GM19438 (cell line): ENCODE data around the gene USP5.

Experiments used
- ATAC-seq: cut with Tn5 transposase; IDR thresholded peaks from one replicate; pipeline ENCODE4 v1.9.1; 2021; ENCODE audit warnings: low read depth; ENCODE audit not compliant: unreplicated experiment

Gene USP5

DNA sequence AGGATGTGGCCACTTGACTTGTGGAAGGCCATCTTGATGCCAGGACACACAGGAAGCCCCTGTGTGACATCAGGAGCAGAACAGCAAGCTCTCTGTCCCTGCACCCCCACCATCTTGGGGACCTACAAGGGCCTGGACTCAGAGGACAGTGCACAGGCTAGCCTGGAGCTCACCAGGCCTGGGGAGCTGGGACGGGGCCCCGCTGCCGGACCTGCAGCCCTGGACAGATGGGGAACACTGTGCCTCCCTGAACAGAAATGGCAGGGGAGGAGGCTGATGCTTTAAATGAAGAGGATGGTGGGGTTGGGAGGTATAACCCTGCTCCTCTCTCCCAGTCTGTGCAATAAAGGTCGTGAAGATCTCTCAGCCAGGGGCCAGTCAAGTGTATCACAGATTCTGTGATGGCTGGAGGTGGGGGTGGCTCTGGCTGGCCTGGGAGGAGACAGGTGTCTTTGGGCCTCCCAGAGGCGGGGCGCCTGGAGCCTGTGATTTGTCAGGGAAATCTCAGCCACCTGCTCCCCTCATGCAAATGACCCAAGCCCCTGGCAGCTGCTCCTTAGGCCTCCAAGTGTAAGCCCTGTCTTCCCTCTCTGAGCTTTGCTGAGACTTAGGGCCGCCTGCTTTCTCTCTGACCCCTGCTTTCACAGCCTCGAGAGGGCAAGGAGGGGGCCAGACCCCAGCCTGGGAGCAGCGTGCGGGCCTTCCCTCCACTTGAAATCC lies 12.3 kb upstream of the USP5 start:
- ATAC-seq, result peak; percentile 70

- no peak for ATAC-seq
Observed at GRCh38 chr12:6840330-6840729, 11.6 kb upstream of the USP5 start.

- ATAC-seq, result no peak
Observed at GRCh38 chr12:6840761-6841515, 11.0 kb upstream of the USP5 start, which contains the start of gene GNB3. Gene GNB3 (plus strand): TSS chr12:6840925. CDS start chr12:6841288, 363 bp downstream.

- no peak for ATAC-seq
Observed at GRCh38 chr12:6842075-6842474, 9.9 kb upstream of the USP5 start.

GRCh38 chr12:6843118-6843902 lies 8.6 kb upstream of the USP5 start:
- ATAC-seq, result no peak

- ATAC-seq, result no peak
Observed at GRCh38 chr12:6845395-6845794, 6.6 kb upstream of the USP5 start.

DNA sequence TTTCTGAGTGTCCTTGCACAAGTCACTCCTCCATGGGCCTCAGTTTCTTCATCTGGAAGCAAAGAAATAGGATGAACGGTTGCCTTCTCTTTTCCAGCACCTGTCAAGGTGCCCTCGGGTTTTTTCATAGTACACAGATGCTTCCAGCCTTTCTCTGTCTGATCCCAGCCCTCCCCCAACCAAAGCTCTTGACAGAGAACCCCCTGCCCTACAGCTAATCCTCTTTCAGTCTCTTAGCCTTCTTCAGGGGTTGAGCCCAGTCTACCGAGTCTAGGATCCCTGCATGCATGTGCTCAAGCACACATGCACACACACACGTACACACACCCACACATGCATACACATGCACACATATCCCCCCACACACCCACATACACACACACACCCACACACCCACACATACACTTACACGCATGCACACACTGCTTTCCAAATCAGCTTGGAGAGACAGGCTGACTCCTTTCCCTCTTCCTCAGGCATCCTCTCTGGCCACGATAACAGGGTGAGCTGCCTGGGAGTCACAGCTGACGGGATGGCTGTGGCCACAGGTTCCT lies 5.6 kb upstream of the USP5 start:
- no peak for ATAC-seq

- no peak for ATAC-seq
Observed at GRCh38 chr12:6847676-6848075, 4.3 kb upstream of the USP5 start.

GRCh38 chr12:6849427-6849826 lies 2.5 kb upstream of the USP5 start:
- no peak for ATAC-seq

DNA sequence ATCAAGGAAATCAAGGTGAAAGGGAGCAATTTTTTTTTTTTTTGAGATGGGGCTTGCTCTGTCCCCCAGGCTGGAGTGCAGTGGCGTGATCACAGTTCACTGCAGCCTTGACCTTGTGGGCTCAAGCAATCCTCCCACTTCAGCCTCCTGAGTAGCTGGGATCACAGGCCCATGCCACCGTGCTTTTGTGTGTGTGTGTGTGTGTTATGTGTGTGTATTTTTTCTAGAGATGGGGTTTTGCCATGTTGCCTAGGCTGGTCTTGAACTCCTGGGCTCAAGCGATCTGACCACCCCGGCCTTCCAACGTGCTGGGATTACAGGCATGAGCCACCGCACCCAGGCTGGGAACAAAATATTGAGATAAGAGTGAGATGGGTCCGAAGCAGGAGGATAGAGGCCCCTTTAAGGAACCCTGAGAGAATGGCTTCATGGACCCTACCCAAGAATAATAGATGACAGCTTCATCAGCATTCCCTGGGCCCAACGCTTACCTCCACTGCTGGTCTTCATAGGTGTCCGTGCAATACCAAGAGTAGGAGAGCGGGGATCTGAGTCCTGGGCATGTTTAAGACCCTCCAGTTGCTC lies 1.9 kb upstream of the USP5 start:
- no peak for ATAC-seq

- ATAC-seq, result no peak
Observed at GRCh38 chr12:6850796-6851152, 1.2 kb upstream of the USP5 start.

- ATAC-seq, result peak; percentile 53
Observed at GRCh38 chr12:6851153-6851920, 613 bp upstream of the USP5 start, which contains the start of gene CDCA3. Gene CDCA3 (minus strand): TSS chr12:6851286. CDS start chr12:6850952, 334 bp downstream.

- no peak for ATAC-seq
Observed at GRCh38 chr12:6852651-6853354, 853 bp downstream of the USP5 start.

- ATAC-seq, result no peak
Observed at GRCh38 chr12:6853626-6854025, 1.7 kb downstream of the USP5 start.

- no peak for ATAC-seq
Observed at GRCh38 chr12:6854036-6854435, 2.1 kb downstream of the USP5 start.

- no peak for ATAC-seq
Observed at GRCh38 chr12:6855322-6855721, 3.4 kb downstream of the USP5 start.

DNA sequence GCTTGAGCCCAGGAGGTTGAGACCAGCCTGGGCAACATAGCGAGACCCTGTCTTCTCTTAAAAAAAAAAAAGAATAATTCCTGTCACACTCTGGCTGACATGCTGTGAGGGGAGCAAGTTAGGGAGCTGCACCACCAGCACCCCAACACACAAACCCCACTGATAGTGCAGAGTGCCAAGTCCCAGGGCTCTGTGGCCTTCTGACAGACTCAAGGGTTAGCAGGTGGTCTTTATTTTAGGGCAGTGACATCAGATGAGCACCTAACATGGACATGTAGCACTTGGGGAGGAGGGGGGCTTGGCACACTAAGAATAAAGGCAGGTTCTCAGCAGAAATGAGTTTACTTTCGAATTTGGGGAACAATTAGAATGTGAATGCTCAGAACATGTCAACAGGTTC lies 6.8 kb downstream of the USP5 start:
- no peak for ATAC-seq

DNA sequence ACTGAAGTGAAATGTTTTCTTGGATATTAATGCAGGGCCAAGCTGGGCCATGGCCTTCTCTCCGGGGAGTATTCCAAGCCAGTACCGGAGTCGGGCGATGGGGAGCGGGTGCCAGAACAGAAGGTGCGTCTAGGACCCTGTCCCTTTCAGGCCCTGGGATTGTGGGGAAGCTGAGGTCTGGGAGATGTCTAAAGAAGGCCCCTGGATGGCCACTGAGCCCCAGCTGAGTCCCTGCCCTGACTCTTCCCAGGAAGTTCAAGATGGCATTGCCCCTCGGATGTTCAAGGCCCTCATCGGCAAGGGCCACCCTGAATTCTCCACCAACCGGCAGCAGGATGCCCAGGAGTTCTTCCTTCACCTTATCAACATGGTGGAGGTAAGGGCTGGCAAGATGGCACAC lies 8.2 kb downstream of the USP5 start:
- ATAC-seq, result no peak

GRCh38 chr12:6860942-6861341 lies 9.0 kb downstream of the USP5 start:
- ATAC-seq, result no peak
